ENCODE measurements around the gene MAPK11. TPM values are rescaled to one million over a fixed set of nuclear protein-coding genes. Genes with fewer than 3 reads are reported as not detected.

The MAPK11 gene
- polyA plus RNA-seq, 4 donors = 6.8 to 9.4 (median 8.8) TPM

DNA sequence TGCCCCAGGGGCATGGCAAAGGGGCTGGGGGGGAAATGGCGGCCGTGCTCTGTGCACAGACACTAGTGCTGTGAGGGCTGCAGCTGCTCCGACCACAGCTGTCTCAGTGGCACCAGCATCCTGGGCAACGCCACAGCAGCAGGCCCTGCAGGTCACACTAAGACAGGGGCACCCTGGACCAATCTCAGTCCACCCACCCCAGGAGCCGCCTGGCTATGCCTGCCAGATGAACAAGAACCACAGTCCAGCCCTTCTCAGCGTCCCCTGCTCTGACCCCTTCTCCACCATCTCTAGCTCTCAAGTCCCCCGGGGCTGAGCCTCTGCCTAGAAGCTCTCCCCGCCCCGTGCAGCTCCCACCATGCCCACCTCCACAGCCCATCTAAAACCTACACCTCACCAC, 41.8 kb downstream of the MAPK11 start:
- DNase-seq (ENCODE audit: low read depth in 4 of 4, low spot score in 2 of 4) = no peak

DNA sequence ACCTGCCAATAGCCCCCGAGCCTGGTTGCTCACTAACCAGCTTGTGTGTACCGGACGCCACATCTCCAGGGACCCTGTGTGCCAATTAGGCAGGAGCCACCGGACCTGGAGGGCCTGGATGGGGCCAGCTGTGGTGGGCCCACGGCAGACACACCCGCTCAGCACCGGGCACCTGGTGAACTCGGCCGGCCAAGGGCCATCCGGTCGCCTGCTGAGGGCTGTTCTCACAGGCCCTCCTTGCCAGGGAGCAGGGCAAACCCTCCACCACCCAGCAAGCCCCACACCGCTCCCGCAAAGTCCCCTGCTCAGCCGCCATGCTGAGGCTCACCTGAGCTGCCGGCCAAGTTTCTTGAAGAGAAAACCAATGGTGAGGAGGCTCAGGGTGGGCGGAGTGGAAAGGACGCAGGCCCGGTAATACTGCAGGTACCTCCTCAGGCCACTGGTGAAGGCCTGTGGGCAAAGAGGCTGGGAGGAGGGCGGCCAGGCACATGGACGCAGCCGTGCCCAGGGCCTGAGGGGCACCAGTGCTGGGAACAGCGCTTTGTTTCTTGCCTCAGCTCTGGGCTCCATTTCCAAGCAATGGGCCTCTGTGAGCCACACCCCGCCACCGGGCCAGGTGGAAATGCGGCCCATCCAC, 42.5 kb downstream of the MAPK11 start:
- no peak for DNase-seq (ENCODE audit: low read depth in 4 of 4, low spot score in 2 of 4)

DNA sequence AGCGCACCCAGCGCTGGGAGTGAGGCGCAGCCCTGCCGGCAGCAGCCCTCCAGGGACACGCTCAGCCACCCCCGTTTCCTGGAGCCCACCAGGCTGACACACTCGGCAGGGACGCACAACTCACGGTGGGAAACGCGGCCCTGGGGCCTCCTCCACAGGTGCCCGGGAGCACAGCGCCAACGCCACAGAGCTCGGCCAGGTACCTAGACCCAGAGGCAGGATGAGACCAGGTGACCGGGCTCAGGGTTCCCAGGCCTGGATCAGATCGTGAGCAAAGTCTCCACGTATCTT, 43.4 kb downstream of the MAPK11 start:
- DNase-seq (ENCODE audit: low read depth in 4 of 4, low spot score in 2 of 4) = no peak

DNA sequence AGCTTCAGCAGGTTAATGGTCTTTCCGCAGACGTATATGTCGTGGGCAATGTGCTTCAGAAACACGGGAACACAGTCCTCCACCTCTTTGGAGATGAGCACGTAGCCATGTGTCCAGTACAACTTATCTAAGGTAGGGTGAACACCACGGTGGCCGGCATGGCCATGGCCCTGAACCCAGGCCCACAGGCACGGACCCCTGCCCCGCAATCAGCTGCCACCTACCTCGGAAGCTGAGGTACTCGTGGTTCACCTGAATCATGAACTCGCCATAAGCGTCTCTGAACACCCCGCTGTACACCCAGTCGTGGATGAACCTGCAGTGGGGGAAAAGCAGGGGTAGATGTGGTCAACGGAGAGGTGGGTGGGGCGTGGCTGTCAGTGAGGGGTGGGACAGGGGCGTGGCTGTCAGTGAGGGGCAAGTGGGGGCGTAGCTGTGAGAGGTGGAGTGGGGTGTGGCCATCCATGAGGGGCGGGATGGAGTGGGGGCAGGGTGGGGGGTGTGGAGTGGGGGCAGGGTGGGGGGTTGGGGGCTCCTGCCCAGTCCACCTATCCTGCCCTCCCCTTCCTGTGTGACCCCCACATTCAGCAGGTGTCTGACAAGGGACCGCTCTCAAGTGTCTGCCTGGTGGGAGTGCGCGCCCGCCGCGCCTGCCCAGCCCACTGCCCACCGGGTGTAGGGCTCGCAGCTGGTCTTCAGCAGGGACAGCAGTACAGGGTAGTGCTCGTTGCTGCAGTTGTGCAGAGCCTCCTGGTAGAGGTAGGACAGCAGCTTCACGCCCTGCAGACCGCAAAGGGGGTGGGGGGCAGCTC, 43.9 kb downstream of the MAPK11 start:
- no peak for DNase-seq (ENCODE audit: low read depth in 4 of 4, low spot score in 2 of 4)

- no peak for DNase-seq (ENCODE audit: low read depth in 4 of 4, low spot score in 2 of 4)
These were observed 44.8 kb downstream of the MAPK11 start for GRCh38 chr22:50225200-50225969.

- DNase-seq (ENCODE audit: low read depth in 4 of 4, low spot score in 2 of 4) = no peak
These were observed 46.1 kb downstream of the MAPK11 start for GRCh38 chr22:50224071-50224470.

- DNase-seq (ENCODE audit: low read depth in 4 of 4, low spot score in 2 of 4) = no peak
These were observed 47.7 kb downstream of the MAPK11 start for GRCh38 chr22:50222508-50222907.

GRCh38 chr22:50221410-50222300, 48.5 kb downstream of the MAPK11 start:
- no peak for DNase-seq (ENCODE audit: low read depth in 4 of 4, low spot score in 2 of 4)

DNA sequence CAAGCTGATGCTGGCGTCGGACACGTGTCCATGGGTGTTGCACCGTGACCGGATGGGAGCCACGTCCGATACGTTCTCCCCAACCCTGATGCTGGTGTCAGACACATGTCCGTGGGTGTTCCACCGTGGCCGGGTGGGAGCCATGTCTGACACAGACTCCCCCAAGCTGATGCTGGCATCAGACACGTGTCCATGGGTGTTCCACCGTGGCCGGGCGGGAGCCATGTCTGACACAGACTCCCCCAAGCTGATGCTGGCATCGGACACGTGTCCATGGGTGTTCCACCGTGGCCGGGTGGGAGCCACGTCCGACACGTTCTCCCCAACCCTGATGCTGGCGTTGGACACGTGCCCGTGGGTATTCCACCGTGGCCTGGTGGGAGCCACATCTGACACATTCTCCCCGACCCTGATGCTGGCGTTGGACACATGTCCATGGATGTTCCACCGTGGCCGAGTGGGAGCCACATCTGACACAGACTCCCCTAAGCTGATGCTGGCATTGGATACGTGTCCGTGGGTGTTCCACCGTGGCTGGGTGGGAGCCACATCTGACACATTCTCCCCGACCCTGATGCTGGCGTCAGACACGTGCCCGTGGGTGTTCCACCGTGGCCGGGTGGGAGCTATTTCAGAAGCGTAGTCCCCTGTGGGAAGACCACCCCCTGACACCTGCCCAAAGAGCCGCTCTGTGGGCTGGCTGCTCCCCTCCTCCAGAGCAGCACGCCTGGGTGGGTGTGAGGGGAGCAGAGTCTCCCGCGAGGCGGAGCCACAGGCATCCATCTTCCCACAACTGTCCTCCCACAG, 49.4 kb downstream of the MAPK11 start:
- DNase-seq (ENCODE audit: low read depth in 4 of 4, low spot score in 2 of 4) = no peak

- DNase-seq (ENCODE audit: low read depth in 4 of 4, low spot score in 2 of 4) = no peak
These were observed 50.2 kb downstream of the MAPK11 start for GRCh38 chr22:50219800-50220602.

DNA sequence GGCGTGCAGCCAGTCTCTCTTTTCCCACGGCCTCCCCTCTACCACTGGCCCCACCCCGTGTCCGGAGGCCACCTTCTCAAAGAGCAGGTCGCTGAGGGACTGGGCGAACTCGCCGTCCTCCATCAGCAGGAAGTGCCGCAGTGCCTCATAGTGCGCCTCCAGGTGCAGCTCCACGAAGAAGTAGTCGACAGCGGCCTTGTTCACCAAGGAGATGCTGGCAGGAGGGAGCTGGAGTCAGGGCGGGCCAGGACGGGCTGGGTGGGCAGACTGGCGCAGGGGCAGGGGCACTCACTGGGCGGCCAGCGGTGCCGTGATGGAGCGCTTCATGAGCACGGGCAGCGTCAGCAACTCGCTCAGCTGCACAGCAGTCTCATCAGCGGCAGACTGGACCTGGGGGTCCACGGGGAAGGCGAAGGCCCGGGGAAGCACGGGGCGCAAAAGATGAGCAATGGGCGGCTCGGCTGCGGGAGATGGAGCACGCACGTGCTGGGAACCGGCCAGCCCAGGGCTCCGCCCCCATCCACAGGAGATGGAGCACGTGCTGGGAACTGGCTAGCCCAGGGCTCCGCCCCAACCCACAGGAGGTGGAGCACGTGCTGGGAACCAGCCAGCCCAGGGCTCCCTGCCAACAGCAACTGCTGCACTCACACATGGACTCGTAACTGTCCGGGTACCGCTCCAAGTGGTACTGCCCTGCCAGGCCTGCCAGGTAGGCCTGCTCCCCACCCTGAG, 51.0 kb downstream of the MAPK11 start:
- no peak for DNase-seq (ENCODE audit: low read depth in 4 of 4, low spot score in 2 of 4)

GRCh38 chr22:50218153-50218995, 51.8 kb downstream of the MAPK11 start:
- DNase-seq (ENCODE audit: low read depth in 4 of 4, low spot score in 2 of 4) = no peak

DNA sequence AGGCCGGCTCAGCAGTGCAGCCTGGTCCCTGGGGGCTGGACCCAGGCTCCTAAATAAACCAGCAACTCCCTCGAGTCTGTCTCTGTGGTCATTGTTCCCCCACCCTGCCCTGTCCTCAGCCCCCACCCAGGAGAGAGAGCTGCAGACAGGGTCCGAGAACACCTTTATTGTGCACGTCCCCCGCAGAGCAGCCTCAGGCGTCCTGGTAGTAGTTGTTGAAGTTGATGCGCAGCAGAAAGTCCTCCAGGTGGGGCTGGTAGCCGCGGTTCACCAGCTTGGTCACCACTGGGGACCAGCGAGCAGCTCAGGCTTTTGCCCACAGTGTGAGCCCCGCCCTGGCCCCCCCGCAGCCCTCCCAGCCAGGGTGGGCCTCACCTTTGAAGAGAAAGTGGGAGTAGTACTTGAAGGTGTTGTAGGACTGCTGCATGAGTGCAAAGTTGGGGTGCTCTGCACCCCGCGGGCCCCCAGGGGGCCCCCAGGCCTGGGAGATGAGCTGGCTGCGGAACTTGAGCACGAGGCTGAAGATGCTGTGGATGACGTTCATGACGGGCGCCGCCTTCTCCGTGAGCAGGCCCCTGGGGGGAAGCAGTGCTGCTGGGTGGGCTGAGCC, 52.5 kb downstream of the MAPK11 start:
- no peak for DNase-seq (ENCODE audit: low read depth in 4 of 4, low spot score in 2 of 4)

- no peak for DNase-seq (ENCODE audit: low read depth in 4 of 4, low spot score in 2 of 4)
These were observed 53.3 kb downstream of the MAPK11 start for GRCh38 chr22:50216684-50217520.

- no peak for DNase-seq (ENCODE audit: low read depth in 4 of 4, low spot score in 2 of 4)
These were observed 54.0 kb downstream of the MAPK11 start for GRCh38 chr22:50216055-50216683.
